Measurements from ENCODE around the gene ADAMTS20. TPM values are rescaled to one million over a fixed set of nuclear protein-coding genes. Genes with fewer than 3 reads are reported as not detected.

Gene ADAMTS20
- total and polyA plus RNA-seq, 2 donors (not counting 3 experiments of a cell fraction or from before 2014, with no cell fraction given): not detected

- H3K27ac ChIP-seq (ENCODE audit: insufficient read depth, low read depth, low read length): no peak overlapping the region
- no peak overlapping the region for H3K4me2 ChIP-seq (ENCODE audit: insufficient read depth, low read length)
- no peak overlapping the region for H3K9ac ChIP-seq (replicated peaks; ENCODE audit: extremely low read depth, insufficient read depth, low read length)
- no peaks in the 10 kb centered on the region for H4K20me1 ChIP-seq (replicated peaks; ENCODE audit: control insufficient read depth, extremely low read depth, insufficient read depth, low read length)
- no TSS peak for BruUV-seq (replicated peaks)
- no peaks in the 10 kb centered on the region for H3K36me3 ChIP-seq (ENCODE audit: control insufficient read depth in 2 of 2, extremely low read depth in 1 of 2, insufficient read depth in 2 of 2, low read length in 2 of 2)
- intact Hi-C loops (cut with micrococcal nuclease): no loop called here
- TF ChIP-seq, protein P1, sequence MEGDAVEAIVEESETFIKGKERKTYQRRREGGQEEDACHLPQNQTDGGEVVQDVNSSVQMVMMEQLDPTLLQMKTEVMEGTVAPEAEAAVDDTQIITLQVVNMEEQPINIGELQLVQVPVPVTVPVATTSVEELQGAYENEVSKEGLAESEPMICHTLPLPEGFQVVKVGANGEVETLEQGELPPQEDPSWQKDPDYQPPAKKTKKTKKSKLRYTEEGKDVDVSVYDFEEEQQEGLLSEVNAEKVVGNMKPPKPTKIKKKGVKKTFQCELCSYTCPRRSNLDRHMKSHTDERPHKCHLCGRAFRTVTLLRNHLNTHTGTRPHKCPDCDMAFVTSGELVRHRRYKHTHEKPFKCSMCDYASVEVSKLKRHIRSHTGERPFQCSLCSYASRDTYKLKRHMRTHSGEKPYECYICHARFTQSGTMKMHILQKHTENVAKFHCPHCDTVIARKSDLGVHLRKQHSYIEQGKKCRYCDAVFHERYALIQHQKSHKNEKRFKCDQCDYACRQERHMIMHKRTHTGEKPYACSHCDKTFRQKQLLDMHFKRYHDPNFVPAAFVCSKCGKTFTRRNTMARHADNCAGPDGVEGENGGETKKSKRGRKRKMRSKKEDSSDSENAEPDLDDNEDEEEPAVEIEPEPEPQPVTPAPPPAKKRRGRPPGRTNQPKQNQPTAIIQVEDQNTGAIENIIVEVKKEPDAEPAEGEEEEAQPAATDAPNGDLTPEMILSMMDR (IDR thresholded peaks at IDR 0.05; ENCODE audit: extremely low read depth in 1 of 2, insufficient read depth in 1 of 2, low read depth in 1 of 2, low read length in 2 of 2): no peak
- TF ChIP-seq FOS (IDR thresholded peaks at IDR 0.05; ENCODE audit: borderline replicate concordance, insufficient read depth, low read length): no peak
- no peak for TF ChIP-seq MYC (IDR thresholded peaks at IDR 0.05; ENCODE audit: low read depth, low read length)
- no peak for TF ChIP-seq POLR2A (IDR thresholded peaks at IDR 0.05; ENCODE audit: low read depth, low read length)
- no peak for TF ChIP-seq MAX (IDR thresholded peaks at IDR 0.05; ENCODE audit: insufficient read depth, insufficient read length)
- TF ChIP-seq GATA2 (IDR thresholded peaks at IDR 0.05; ENCODE audit: insufficient read depth, insufficient read length, low read depth, low read length): no peak
- no peak for TF ChIP-seq EZH2 (IDR thresholded peaks at IDR 0.05; ENCODE audit: borderline replicate concordance, low read depth, low read length, severe bottlenecking)
- no peak for TF ChIP-seq JUN (IDR thresholded peaks at IDR 0.05; ENCODE audit: borderline replicate concordance, insufficient read depth, insufficient read length, low read depth)
- no peak for TF ChIP-seq POLR2AphosphoS5 (IDR thresholded peaks at IDR 0.05; ENCODE audit: insufficient read depth, low read depth, low read length)
- POLR2A ChIA-PET: no interaction called here
- DNase-seq (ENCODE audit: low read depth, low spot score) (no peak), FAIRE-seq (no peak)
- CTCF ChIA-PET: interaction anchor here (1.6 kb wide), 1 partner anchor 10 kb away, joined by 4 read pairs; no protein-coding TSS in a partner anchor
- H3K9me3 ChIP-seq (replicated peaks; ENCODE audit: control insufficient read depth, insufficient read depth, low read length): no peaks in the 10 kb centered on the region
- H2AFZ ChIP-seq (ENCODE audit: low read depth, low read length): no peak overlapping the region
- H3K4me1 ChIP-seq (ENCODE audit: control insufficient read depth, extremely low read depth, insufficient read depth, low read length): no peaks in the 10 kb centered on the region
- dilution Hi-C loops (cut with MboI; ENCODE audit: extremely low pct_ligation_motif_present, low sequenced_read_pairs): no loop called here
- H3K79me2 ChIP-seq (ENCODE audit: control insufficient read depth, insufficient read depth, low read length): no peaks in the 10 kb centered on the region
- no peaks in the 10 kb centered on the region for H3K9me1 ChIP-seq (replicated peaks; ENCODE audit: control insufficient read depth, extremely low read depth, insufficient read depth, low read length)
- no peaks in the 10 kb centered on the region for H3K27me3 ChIP-seq (ENCODE audit: control insufficient read depth in 2 of 2, insufficient read depth in 2 of 2, low read length in 2 of 2)
- H3K4me3 ChIP-seq (replicated peaks in 1 of 3; ENCODE audit: insufficient read depth in 1 of 3, low read depth in 1 of 3, low read length in 3 of 3): no peak overlapping the region
Observed at GRCh38 chr12:43396671-43397070, 155.3 kb downstream of the ADAMTS20 start.
